KMS-11 (cell line): ENCODE data around the gene PGRMC1.
A peak's percentile ranks its signal among the peaks of the same experiment; 100 is the strongest.

Experiments
- H2AFZ ChIP-seq: fragments of 200-600 bp; sonication (generic); 2 replicates; pipeline ENCODE4 v1.6.1; 2016; ENCODE audit warnings: antibody characterized with exemption, mixed run types, low read depth
- H3K27ac ChIP-seq: fragments of 200-600 bp; sonication (generic); 2 replicates; pipeline ENCODE4 v1.6.1; 2016; ENCODE audit warnings: mild to moderate bottlenecking, mixed run types
- H3K27me3 ChIP-seq: fragments of 200-600 bp; sonication (generic); 2 replicates; pipeline ENCODE4 v1.6.1; 2017; ENCODE audit warnings: mild to moderate bottlenecking, low read depth, mixed run types, moderate library complexity; ENCODE audit not compliant: insufficient read depth
- H3K36me3 ChIP-seq: fragments of 200-600 bp; sonication (generic); 2 replicates; pipeline ENCODE4 v1.6.1; 2017; ENCODE audit warnings: mild to moderate bottlenecking, mixed run types; ENCODE audit not compliant: insufficient read depth
- H3K4me1 ChIP-seq: fragments of 200-600 bp; sonication (generic); 2 replicates; pipeline ENCODE4 v1.6.1; 2016; ENCODE audit warnings: mild to moderate bottlenecking, low read depth, mixed run types; ENCODE audit not compliant: poor library complexity, severe bottlenecking
- H3K4me2 ChIP-seq: fragments of 200-600 bp; sonication (generic); 2 replicates; pipeline ENCODE4 v1.7.0; 2016; ENCODE audit warnings: mild to moderate bottlenecking, mixed run types
- H3K4me3 ChIP-seq: fragments of 200-600 bp; sonication (generic); IDR thresholded peaks from 2 replicates; pipeline ENCODE4 v1.6.1; 2017; ENCODE audit warnings: low read depth, low read length, mixed read lengths; ENCODE audit not compliant: insufficient read depth
- H3K79me2 ChIP-seq: fragments of 200-600 bp; sonication (generic); 2 replicates; pipeline ENCODE4 v1.6.1; 2016; ENCODE audit warnings: low read depth, mixed run types; ENCODE audit not compliant: insufficient read depth
- H3K9ac ChIP-seq: fragments of 200-600 bp; sonication (generic); 2 replicates; pipeline ENCODE4 v1.6.1; 2016; ENCODE audit warnings: mild to moderate bottlenecking, mixed run types
- H4K20me1 ChIP-seq: fragments of 200-600 bp; sonication (generic); 2 replicates; pipeline ENCODE4 v1.6.1; 2016; ENCODE audit warnings: mild to moderate bottlenecking, mixed run types; ENCODE audit not compliant: insufficient read depth
- TF ChIP-seq, protein P1 (sequence below): fragments of 200-600 bp; sonication (generic); conservative IDR thresholded peaks from 2 replicates; pipeline ENCODE4 v1.6.1; 2017; ENCODE audit warnings: low read depth, mild to moderate bottlenecking, antibody characterized with exemption, low read length, moderate library complexity, mixed read lengths

Gene PGRMC1

DNA sequence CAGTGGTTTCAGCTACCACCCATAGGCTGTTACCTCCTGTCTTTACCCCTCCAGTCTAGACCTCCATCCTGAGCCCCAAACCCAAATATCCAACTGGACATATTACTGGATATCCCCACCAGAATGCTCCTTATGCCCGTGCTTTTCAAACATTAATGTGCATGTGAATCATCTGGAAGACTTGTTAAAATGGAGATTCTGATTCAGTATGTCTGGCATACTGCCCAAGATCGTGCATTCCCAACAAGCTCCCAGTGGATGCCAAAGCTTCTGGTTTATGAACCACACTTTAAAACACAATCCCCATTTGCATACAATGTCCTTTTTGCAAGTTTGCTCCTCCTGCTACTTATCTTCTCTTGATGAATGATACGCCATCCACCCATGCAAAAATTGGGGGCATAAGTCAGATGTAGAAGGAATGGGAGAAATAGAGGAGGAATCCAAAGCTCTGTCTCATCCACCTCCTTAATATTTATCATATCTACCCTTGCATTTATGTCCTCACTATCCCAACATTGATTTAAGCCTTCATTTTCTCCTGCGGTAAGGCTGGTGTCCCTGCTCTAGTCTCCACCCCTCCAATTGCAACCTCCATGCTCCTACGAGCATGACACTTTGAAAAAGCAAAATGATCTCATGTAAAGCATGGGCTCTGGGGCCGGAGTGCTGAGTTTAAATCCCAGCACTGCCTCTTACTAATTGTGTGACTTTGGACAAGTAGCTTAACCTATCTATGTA, 7.4 kb upstream of the PGRMC1 start:
- Histone ChIP-seq H3K4me2 (no peak overlapping the region), H3K27me3 (no peaks in the 10 kb centered on the region), H3K79me2 (no peaks in the 10 kb centered on the region), H4K20me1 (no peaks in the 10 kb centered on the region), H3K36me3 (no peaks in the 10 kb centered on the region), H3K4me3 (no peak overlapping the region), H3K4me1 (peaks cover 10% of the 10 kb centered on the region), H2AFZ (no peak overlapping the region), H3K9ac (no peak overlapping the region), H3K27ac (no peak overlapping the region)
- TF ChIP-seq, protein P1, sequence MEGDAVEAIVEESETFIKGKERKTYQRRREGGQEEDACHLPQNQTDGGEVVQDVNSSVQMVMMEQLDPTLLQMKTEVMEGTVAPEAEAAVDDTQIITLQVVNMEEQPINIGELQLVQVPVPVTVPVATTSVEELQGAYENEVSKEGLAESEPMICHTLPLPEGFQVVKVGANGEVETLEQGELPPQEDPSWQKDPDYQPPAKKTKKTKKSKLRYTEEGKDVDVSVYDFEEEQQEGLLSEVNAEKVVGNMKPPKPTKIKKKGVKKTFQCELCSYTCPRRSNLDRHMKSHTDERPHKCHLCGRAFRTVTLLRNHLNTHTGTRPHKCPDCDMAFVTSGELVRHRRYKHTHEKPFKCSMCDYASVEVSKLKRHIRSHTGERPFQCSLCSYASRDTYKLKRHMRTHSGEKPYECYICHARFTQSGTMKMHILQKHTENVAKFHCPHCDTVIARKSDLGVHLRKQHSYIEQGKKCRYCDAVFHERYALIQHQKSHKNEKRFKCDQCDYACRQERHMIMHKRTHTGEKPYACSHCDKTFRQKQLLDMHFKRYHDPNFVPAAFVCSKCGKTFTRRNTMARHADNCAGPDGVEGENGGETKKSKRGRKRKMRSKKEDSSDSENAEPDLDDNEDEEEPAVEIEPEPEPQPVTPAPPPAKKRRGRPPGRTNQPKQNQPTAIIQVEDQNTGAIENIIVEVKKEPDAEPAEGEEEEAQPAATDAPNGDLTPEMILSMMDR = no peak

DNA sequence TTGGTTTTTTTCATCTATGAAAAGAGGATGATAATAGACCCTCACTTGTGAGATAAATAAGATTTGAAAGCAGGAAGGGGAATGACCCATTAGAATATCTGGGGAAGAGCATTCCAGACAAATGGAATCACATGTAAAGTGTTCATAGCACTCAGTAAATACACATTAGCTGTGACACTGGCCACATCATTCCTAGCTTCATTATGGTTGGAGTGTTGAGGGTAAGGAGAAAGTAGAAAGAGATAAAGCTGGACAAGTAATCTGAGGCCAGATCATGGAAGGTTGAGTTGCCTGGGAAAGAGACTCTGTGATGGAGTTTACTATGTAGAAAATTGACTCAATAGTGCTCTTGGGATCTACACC, 6.9 kb upstream of the PGRMC1 start:
- Histone ChIP-seq H3K27ac (no peak overlapping the region), H3K27me3 (no peaks in the 10 kb centered on the region), H2AFZ (no peak overlapping the region), H3K4me1 (peaks cover 10% of the 10 kb centered on the region), H3K79me2 (no peaks in the 10 kb centered on the region), H3K4me2 (no peak overlapping the region), H3K4me3 (no peak overlapping the region), H4K20me1 (no peaks in the 10 kb centered on the region), H3K9ac (no peak overlapping the region), H3K36me3 (no peaks in the 10 kb centered on the region)
- TF ChIP-seq, protein P1 = no peak

DNA sequence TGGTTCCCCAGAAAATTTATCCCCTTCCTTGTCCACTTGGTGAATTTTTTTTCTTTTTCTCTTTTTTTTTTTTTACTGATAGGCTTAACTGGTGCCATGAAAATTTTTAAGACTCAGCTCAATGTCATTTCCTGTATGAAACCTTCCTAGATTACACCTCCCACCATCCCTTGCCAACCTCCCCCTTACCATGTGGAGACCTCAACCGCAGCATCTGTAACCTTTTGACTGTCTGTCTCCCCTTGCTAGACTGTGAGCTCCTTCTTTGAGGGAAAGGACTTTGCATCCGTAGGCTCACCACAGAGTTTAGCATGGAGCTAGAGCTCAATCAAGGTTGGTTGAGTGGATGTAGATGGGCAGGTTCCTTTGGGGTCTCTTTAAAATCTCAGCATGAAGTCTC, 5.2 kb upstream of the PGRMC1 start:
- H3K27ac ChIP-seq = no peak overlapping the region
- no peak overlapping the region for H2AFZ ChIP-seq
- H3K36me3 ChIP-seq = no peaks in the 10 kb centered on the region
- H3K4me3 ChIP-seq = no peak overlapping the region
- H3K27me3 ChIP-seq = no peaks in the 10 kb centered on the region
- peaks cover 10% of the 10 kb centered on the region for H3K4me1 ChIP-seq
- no peaks in the 10 kb centered on the region for H3K79me2 ChIP-seq
- no peaks in the 10 kb centered on the region for H4K20me1 ChIP-seq
- TF ChIP-seq, protein P1 = no peak
- H3K4me2 ChIP-seq = 0 out of 2 replicates have a peak overlapping the region, but pooled peaks have one; percentile 3
- no peak overlapping the region for H3K9ac ChIP-seq

DNA sequence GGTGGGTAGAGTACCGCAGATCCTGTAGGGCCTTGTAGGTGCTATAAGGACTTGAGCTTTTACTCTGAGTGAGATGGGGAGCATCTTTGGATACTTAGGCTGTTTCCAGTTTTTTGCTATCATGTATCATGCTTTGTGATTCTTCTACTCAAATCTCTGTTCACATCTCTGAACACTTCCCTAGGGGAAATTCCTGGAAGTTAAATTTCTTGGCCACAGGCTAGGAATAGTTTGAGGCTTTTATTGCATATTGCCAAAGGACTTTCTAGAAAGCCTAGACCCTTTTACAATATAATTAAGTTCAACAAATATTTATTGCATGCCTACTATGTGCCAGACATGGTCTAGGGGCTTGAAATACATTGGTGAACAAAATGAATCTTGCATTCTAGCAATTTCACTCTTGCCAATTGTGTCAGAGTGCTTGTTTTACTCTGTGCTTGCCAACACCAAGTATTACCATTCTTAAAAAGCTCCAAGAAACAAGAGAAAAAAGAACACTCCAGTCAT, 4.1 kb upstream of the PGRMC1 start:
- Histone ChIP-seq H3K4me1 (peaks cover 10% of the 10 kb centered on the region), H3K79me2 (no peaks in the 10 kb centered on the region; the same call in 1 of the 2 replicates), H4K20me1 (no peaks in the 10 kb centered on the region), H3K36me3 (no peaks in the 10 kb centered on the region), H3K4me3 (no peak overlapping the region), H3K4me2 (no peak overlapping the region), H2AFZ (no peak overlapping the region), H3K9ac (no peak overlapping the region), H3K27ac (no peak overlapping the region), H3K27me3 (no peaks in the 10 kb centered on the region)
- TF ChIP-seq, protein P1 = no peak
